Fibroblast of mammary gland (primary cell): ENCODE measurements around the gene CHD6.

Experiments
- DNase-seq: peaks from one replicate; pipeline ENCODE4 v3.0.0-alpha.2; 2010; ENCODE audit warnings: low read depth
- H3K4me3 ChIP-seq: 2 replicates; pipeline ENCODE4 v1.5.1; 2011; ENCODE audit warnings: low read depth, mild to moderate bottlenecking, low read length, moderate library complexity; ENCODE audit not compliant: control insufficient read depth
- CTCF ChIP-seq: conservative IDR thresholded peaks from 2 replicates; pipeline ENCODE4 v1.5.1; 2011; ENCODE audit warnings: low read depth, low read length, inconsistent platforms; ENCODE audit not compliant: control insufficient read depth, insufficient read depth

Gene CHD6

GRCh38 chr20:41508335-41508734, 109.8 kb downstream of the CHD6 start:
- no peak for TF ChIP-seq CTCF
- H3K4me3 ChIP-seq: no peak overlapping the region
- no peak for DNase-seq

- DNase-seq: no peak
- no peak for TF ChIP-seq CTCF
- no peak overlapping the region for H3K4me3 ChIP-seq
These were observed 110.3 kb downstream of the CHD6 start for GRCh38 chr20:41507851-41508250.

GRCh38 chr20:41507436-41507835, 110.7 kb downstream of the CHD6 start:
- no peak overlapping the region for H3K4me3 ChIP-seq
- DNase-seq: no peak
- TF ChIP-seq CTCF: no peak

- H3K4me3 ChIP-seq: no peak overlapping the region
- DNase-seq: no peak
- no peak for TF ChIP-seq CTCF
These were observed 111.8 kb downstream of the CHD6 start for GRCh38 chr20:41506192-41506915.

GRCh38 chr20:41505184-41505583, 113.0 kb downstream of the CHD6 start:
- TF ChIP-seq CTCF: no peak
- DNase-seq: no peak
- no peak overlapping the region for H3K4me3 ChIP-seq

- TF ChIP-seq CTCF: no peak
- no peak for DNase-seq
- H3K4me3 ChIP-seq: no peak overlapping the region
These were observed 116.8 kb downstream of the CHD6 start for GRCh38 chr20:41501376-41501775.
